ENCODE results near the gene ELAPOR1.

ELAPOR1 gene

GRCh38 chr1:109094377-109094803, 19.5 kb upstream of the ELAPOR1 start:
- ChIA-PET CTCF (interaction anchor here (3.2 kb wide), 1 partner anchor 17 kb away, joined by 17 read pairs; a partner anchor contains a TSS), POLR2A (no interaction called here)
- DNase-seq (ENCODE audit: low read depth, low spot score) = no peak
- TF ChIP-seq CTCF (IDR thresholded peaks at IDR 0.05; ENCODE audit: insufficient read depth, low read length, missing control alignments) = no peak
- no peak overlapping the region for H3K4me3 ChIP-seq (ENCODE audit: low read depth, low read length)

DNA sequence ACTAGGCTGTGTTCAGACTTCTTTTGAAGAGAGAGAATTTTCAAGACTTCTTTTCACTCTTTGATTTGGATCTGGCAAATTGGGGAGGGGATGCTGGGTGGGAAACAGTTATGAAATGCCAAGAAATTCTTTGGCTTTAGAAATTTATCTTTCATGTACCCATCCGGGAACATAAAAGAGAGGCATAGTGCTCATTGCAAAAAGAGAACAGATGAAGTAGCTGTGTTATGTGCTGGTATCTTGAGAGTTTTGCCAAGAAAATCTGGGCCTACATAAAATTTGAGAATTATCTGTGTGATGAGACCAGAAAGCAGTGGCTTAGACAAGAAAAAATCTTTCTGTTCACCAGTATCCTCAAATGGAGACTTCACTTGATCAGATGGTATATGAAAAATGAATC, 19.0 kb upstream of the ELAPOR1 start:
- H3K4me3 ChIP-seq (ENCODE audit: low read depth, low read length) = no peak overlapping the region
- CTCF ChIA-PET = interaction anchor here (3.2 kb wide), 1 partner anchor 17 kb away, joined by 17 read pairs; a partner anchor contains a TSS
- POLR2A ChIA-PET = no interaction called here
- no peak for TF ChIP-seq CTCF (IDR thresholded peaks at IDR 0.05; ENCODE audit: insufficient read depth, low read length, missing control alignments)
- DNase-seq (ENCODE audit: low read depth, low spot score) = no peak

DNA sequence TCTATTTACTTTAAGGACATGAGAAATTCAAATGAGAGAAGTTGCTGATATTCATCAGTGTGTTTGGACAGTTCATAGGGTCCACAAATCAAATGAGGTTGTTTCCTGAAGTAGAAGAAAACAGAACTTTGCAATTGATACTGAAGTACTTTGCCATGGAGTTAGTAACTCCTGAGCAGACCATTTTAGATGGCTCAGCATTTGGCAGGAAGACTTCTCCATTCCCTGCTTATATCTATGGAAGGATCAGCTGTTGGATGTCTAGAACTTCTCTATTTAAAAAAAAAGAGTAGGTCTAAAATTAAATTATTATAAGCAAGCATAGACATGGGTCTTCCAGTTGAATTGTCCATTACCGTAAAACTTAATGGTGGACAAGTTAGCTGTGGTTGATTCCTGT, 18.3 kb upstream of the ELAPOR1 start:
- no peak overlapping the region for H3K4me3 ChIP-seq (ENCODE audit: low read depth, low read length)
- no peak for TF ChIP-seq CTCF (IDR thresholded peaks at IDR 0.05; ENCODE audit: insufficient read depth, low read length, missing control alignments)
- ChIA-PET CTCF (interaction anchor here (1.1 to 3.2 kb wide), 3 partner anchors 16 to 436 kb away, joined by 3 to 17 read pairs (median 3); a partner anchor contains a TSS), POLR2A (interaction anchor here (0.5 kb wide), 1 partner anchor 20 kb away, joined by 3 read pairs; the partner anchor contains the start of gene TAF13)
- DNase-seq (ENCODE audit: low read depth, low spot score) = no peak

- ChIA-PET POLR2A (interaction anchor here (0.5 kb wide), 1 partner anchor 20 kb away, joined by 3 read pairs; the partner anchor contains the start of gene TAF13), CTCF (interaction anchor here (1.0 to 3.2 kb wide), 4 partner anchors 12 to 436 kb away, joined by 3 to 17 read pairs (median 3); a partner anchor contains a TSS)
- no peak for DNase-seq (ENCODE audit: low read depth, low spot score)
- H3K4me3 ChIP-seq (ENCODE audit: low read depth, low read length) = no peak overlapping the region
- TF ChIP-seq CTCF (IDR thresholded peaks at IDR 0.05; ENCODE audit: insufficient read depth, low read length, missing control alignments) = no peak
Measured at GRCh38 chr1:109096120-109096519, 17.8 kb upstream of the ELAPOR1 start.

- H3K4me3 ChIP-seq (ENCODE audit: low read depth, low read length) = peak overlapping the region; percentile 99
- TF ChIP-seq CTCF (IDR thresholded peaks at IDR 0.05; ENCODE audit: insufficient read depth, low read length, missing control alignments) = peak; percentile 94
- peak; percentile 82 for DNase-seq (ENCODE audit: low read depth, low spot score)
- CTCF ChIA-PET = interaction anchor here (0.6 to 5.0 kb wide), 35 partner anchors 9 to 397 kb away, joined by 3 to 62 read pairs (median 4); partner anchors contain the start of genes ELAPOR1, SARS1, TAF13 and TMEM167B
- POLR2A ChIA-PET = interaction anchor here (0.5 to 2.0 kb wide), 26 partner anchors 9 to 196 kb away, joined by 3 to 50 read pairs (median 6); partner anchors contain the start of genes TAF13, TMEM167B and WDR47
Measured at GRCh38 chr1:109099938-109100773, 13.8 kb upstream of the ELAPOR1 start.
